ENCODE data around the gene SLC25A25.
"Not testable (repeated sequence)": the region's sequence is repeated elsewhere in the genome, so short reads cannot be mapped to it uniquely, and the experiment has no call there.

SLC25A25 gene

GRCh38 chr9:128067645-128068385 is at the start of gene SLC25A25:
SLC25A25 (plus strand) TSS chr9:128068232; CDS start chr9:128068320, 88 bp downstream.
- DNase-seq = peak; percentile 67

GRCh38 chr9:128020692-128021091 is 47.3 kb upstream of the SLC25A25 start:
- no peak for DNase-seq

- DNase-seq = no peak
Observed at GRCh38 chr9:128021098-128021497, 46.9 kb upstream of the SLC25A25 start.

DNA sequence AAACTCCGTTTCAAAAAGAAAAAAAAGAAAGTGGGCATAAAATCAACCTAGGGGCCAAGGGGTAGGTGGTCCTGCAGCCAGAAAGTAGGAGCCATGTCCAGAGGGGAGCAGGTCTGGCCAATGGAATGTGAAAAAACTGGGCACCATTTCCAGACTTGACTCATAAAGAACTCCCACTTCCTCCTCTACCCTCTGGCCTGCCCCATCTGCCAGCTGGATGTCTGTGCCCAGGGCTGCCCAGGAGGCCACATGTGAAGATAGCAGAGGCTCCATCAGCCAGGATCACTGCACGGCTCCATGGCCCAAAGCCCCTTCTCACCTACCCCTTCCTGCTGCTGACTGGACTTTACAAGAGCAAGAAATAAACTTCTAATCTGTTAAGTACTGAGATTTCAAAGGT is 45.1 kb upstream of the SLC25A25 start:
- DNase-seq = no peak

DNA sequence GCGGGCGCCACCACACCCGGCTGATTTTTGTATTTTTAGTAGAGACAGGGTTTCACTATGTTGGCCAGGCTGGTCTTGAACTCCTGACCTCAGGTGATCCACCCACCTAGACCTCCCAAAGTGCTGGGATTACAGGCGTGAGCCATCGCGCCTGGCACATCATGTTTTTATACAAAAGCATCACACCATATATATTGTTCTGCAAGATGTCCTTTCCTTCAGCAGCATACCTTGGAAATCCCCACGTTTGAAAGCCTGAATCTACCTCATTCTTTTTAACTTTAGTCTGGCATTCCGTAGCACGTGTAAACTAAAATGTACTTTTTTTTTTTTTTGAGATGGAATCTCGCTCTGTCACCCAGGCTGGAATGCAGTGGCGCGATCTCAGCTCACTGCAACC is 44.4 kb upstream of the SLC25A25 start:
- DNase-seq = not testable (repeated sequence)

DNA sequence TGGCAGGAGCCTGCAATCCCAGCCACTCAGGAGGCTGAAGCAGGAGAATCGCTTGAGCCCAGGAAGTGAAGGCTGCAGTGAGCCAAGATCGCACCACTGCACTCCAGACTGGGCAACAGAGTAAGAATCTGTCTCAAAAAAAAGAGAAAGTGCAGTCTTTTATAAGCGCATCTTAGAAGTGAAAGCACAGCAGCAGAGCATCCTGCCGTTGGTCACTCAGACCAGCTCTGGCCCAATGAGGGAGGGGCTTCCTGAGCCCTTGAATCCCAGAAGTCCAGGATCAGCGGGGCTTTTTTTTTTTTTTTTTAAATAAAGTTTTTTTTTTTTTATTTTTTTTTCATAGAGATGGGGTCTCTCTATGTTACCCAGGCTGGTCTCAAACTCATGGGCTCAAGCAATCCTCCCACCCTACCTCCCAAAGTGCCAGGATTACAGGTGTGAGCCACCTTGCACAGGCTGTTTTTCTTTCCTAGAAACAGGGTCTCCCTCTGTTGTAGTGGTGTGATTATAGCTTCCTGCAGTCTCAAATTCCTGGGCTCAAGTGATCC is 43.2 kb upstream of the SLC25A25 start:
- no peak for DNase-seq

- no peak for DNase-seq
Observed at GRCh38 chr9:128025736-128026135, 42.3 kb upstream of the SLC25A25 start.

DNA sequence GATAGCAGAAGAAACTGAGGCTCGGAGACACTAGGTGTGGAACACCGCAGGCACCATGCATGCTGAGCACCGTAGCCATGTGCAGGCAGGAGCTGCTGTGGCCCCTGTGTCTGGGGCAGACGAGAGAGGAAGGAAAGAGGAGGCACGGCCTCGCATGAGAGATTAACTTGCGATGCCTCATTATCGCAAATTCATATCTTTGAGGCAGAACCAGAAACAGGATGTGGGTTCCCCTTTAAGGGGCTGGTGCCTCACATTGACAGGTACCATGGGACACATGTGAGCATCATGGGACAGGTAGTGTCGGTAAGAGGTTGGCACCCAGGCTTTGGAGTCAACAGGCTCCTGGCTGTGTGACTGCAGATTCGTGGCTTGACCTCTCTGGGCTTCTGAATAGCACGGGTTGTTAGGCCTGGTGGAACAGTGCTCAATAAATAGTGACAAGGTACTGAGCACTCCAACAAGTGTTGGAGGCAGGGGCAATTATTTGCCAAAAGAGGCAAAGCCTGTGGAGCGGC is 41.7 kb upstream of the SLC25A25 start:
- no peak for DNase-seq

- no peak for DNase-seq
Observed at GRCh38 chr9:128026773-128027541, 41.1 kb upstream of the SLC25A25 start.

- no peak for DNase-seq
Observed at GRCh38 chr9:128027705-128028104, 40.3 kb upstream of the SLC25A25 start.

GRCh38 chr9:128033609-128034008 is 34.4 kb upstream of the SLC25A25 start:
- no peak for DNase-seq

DNA sequence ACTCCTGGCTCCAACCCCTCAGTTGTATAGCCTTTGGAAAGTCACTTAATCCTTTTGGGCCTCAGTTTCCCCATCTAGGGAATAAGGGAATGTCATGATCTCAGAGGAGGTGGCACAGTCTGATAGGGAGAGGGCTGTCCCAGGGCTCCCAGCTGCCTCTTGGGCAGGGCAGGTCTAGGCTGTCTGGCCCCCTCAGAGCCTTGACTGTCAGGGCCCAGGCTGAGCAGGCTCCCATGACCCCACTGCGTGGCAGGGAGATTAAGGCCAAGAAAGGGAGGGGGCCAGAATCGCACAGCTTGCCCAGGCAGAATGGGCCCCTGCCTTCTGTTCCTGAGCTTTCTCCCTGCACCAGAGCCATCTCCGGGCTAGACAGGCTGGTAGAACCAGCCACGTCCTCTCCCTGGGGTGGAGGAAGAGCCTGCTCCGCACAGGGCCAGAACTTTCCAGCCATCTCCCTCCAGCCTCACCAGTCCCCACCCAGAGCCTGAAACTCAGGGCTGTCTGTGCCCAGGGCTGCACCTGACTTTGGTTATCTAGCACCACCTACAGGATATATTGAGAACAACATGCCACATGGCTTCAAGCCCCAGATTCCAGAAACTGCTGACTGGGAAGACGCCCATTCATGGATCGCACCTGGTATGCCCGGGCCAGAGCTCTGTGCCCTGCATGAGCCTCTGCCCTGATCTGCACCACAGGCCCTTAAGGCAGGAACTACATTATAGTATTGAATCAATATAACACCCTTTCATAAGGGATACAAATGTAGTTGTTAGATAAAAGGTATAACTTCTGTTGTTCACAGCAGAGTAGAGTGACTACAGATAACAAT is 33.0 kb upstream of the SLC25A25 start:
- DNase-seq = peak; percentile 40

DNA sequence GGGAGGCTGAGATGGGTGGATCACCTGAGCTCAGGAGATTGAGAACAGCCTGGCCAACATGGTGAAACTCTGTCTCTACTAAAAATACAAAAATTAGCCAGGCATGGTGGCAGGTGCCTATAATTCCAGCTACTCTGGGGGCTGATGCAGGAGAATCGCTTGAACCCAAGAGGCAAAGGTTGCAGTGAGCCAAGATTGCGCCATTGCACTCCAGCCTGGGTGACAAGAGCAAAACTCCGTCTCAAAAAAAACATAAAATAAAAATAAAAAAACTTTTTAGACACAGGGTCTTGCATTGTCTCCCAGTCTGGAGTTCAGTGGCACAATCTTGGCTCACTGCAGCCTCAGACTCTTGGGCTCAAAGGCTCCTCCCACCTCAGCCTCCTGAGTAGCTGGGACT is 31.5 kb upstream of the SLC25A25 start:
- DNase-seq = not testable (repeated sequence)

- not testable (repeated sequence) for DNase-seq
Observed at GRCh38 chr9:128040783-128041182, 27.2 kb upstream of the SLC25A25 start.

DNA sequence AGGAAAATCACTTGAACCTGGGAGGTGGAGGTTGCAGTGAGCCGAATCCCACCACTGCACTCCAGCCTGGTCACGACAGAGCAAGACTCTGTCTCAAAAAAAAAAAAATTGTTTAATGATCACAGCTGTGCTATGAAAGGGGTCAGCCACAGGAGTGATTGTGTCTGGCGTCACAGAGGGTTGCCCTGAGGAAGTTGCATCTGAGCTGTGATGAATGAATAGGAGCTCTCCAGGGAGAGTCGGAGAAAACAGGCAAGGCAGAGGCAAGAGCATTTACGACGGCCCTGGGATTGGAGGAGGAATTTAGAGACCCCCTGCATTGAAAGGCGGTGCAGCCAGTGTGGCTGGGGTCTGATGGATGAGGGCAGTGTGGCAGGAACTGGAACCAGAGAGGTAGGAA is 26.0 kb upstream of the SLC25A25 start:
- DNase-seq = no peak

DNA sequence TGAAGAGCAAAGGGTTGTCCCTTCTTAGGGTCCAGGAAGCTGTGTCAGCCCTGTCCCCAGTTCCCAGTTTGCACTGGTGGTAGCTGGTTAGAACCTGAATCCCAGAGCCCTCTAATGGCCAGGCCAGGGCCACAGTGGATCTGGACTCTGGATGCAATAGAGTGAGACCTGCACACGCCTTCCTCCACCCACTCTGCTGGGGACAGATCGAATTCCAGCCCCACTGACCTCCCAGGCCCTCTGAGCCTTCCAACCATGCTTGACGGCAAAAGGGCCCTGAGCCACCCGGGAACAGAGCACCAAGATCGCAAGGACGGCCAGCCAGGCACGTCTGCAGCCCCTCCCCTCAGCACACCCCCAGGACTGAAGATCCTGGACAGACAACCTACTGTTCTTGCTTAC is 24.6 kb upstream of the SLC25A25 start:
- no peak for DNase-seq

DNA sequence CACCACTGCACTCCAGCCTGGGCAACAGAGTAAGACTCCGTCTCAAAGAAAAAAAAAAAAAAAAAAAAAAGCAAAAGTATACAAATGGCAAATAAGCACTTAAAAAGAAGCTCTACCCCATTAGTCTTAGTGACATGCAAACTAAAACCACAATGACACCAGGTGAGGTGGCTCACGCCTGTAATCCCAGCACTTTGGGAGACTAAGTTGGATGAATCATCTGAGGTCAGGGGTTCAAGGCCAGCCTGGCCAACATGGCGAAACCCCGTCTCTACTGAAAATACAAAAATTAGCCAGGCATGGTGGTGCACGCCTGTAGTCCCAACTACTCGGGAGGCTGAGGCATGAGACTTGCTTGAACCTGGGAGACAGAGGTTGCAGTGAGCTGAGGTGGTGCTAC is 22.6 kb upstream of the SLC25A25 start:
- DNase-seq = not testable (repeated sequence)

DNA sequence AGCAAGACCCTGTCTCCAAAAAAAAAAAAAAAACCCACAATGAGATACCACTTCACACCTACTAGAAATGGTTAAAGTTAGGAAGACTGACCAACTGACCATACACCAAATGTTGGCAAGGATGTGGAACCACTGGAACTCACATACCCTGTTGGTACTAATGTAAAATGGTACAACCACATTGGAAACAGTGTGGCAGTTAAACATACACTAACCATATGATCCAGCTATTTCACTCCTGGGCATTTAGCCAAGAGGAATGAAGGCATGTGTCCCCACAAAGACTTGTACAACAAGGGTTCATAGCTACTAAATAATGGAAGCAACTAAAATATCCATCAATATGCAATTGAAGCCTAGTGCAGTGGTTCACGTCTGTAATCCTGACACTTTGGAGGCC is 22.2 kb upstream of the SLC25A25 start:
- DNase-seq = no peak

GRCh38 chr9:128047231-128047630 is 20.8 kb upstream of the SLC25A25 start:
- no peak for DNase-seq

DNA sequence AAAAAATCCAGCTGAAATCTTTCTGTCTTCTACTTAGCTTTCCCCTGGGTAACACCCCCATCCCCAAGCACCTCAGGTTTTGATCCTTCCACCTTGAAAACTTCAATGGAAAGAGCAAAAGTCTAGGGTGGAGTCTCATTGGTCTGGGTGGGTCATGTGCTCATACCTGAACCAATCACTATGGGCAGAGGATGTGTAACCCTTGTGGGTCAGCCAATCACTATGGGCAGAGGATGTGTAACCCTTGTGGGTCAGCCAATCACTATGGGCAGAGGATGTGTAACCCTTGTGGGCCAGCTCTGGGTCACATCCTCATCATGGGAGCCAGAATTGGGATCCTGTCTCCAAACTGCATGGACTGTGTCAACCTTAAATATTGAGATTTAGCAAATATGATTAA is 19.4 kb upstream of the SLC25A25 start:
- no peak for DNase-seq

GRCh38 chr9:128049843-128050242 is 18.2 kb upstream of the SLC25A25 start:
- DNase-seq = no peak

DNA sequence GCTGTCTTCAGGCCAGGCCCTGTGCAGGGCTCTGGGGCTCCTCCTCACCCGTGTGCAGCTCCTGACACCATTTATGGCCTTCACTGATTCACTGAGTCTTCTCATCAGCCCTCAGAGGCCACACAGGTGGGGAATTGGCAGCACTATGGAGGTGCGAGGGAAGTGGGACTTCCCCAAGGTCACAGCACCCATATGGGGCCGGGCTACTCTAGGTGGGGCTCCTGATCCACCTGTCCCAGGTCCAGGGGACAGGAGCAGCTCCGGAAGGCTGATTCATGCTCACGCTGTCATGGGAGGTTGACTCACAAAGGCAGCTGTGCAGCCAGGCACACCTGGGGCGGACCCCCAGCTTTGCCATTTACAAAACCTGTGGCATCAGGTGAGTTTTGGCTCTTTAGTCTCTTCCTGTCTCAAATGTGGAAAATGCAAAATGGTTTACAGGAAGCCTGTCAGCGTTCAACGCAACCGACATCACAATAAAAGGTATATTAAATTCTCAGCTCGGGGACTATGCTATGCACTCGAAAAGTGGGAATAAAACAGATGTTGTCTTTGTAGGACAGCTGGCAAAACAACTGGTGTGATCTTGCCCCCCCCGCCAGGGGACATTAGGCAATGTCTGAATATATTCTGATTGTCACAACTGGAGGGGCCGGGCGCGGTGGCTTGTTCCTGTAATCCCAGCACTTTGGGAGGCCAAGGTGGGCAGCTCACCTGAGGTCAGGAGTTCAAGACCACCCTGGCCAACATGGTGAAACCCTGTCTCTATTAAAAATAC is 15.9 kb upstream of the SLC25A25 start:
- DNase-seq = no peak
